Endodermal cell (in vitro differentiated cells): ENCODE measurements around the gene TRERF1. TPM values are rescaled to one million over a fixed set of nuclear protein-coding genes. Genes with fewer than 3 reads are reported as not detected.

ENCODE experiments used
- DNase-seq: peaks from one replicate; pipeline ENCODE4 v3.0.0-alpha.2; 2017
- H3K27ac ChIP-seq: 2 replicates; pipeline ENCODE4 v1.5.1; 2013; ENCODE audit warnings: mild to moderate bottlenecking, low read depth, low read length, moderate library complexity
- H3K27me3 ChIP-seq: 2 replicates; pipeline ENCODE4 v1.6.1; 2013; ENCODE audit warnings: mild to moderate bottlenecking, low read length, moderate library complexity; ENCODE audit not compliant: insufficient read depth, control insufficient read depth, poor library complexity, severe bottlenecking
- H3K36me3 ChIP-seq: 2 replicates; pipeline ENCODE4 v1.7.0; 2013; ENCODE audit warnings: mild to moderate bottlenecking, low read length, moderate library complexity; ENCODE audit not compliant: control insufficient read depth, insufficient read depth
- H3K4me1 ChIP-seq: one replicate; pipeline ENCODE4 v1.7.0; 2013; ENCODE audit warnings: low read length; ENCODE audit not compliant: control insufficient read depth, insufficient read depth
- H3K4me3 ChIP-seq: 2 replicates; pipeline ENCODE4 v1.5.1; 2013; ENCODE audit warnings: mild to moderate bottlenecking, low read length, moderate library complexity
- H3K9ac ChIP-seq: 2 replicates; pipeline ENCODE4 v1.6.1; 2013; ENCODE audit warnings: mild to moderate bottlenecking, low read length, moderate library complexity; ENCODE audit not compliant: poor library complexity, severe bottlenecking; ENCODE audit errors: extremely low read depth
- H3K9me3 ChIP-seq: 2 replicates; pipeline ENCODE4 v1.6.1; 2013; ENCODE audit warnings: mild to moderate bottlenecking, low read length, moderate library complexity; ENCODE audit not compliant: control insufficient read depth
- H3K27ac Mint-ChIP-seq: 2 replicates; pipeline ENCODE4 v1.8.0; 2020; ENCODE audit warnings: mixed read lengths
- H3K27me3 Mint-ChIP-seq: 2 replicates; pipeline ENCODE4 v1.8.0; 2021; ENCODE audit warnings: mild to moderate bottlenecking, mixed read lengths; ENCODE audit not compliant: insufficient read depth
- H3K36me3 Mint-ChIP-seq: 2 replicates; pipeline ENCODE4 v1.8.0; 2020; ENCODE audit warnings: low read depth, mixed read lengths
- H3K4me1 Mint-ChIP-seq: 2 replicates; pipeline ENCODE4 v1.8.0; 2020; ENCODE audit warnings: mixed read lengths
- H3K4me3 Mint-ChIP-seq: 2 replicates; pipeline ENCODE4 v1.8.0; 2020; ENCODE audit warnings: mild to moderate bottlenecking, moderate library complexity, mixed read lengths
- H3K9me3 Mint-ChIP-seq: 2 replicates; pipeline ENCODE4 v1.8.0; 2020; ENCODE audit warnings: mild to moderate bottlenecking, mixed read lengths
- WGBS, 2 experiments: methylation state at CpG; one replicate each; pipeline versions ENCODE4 v1.1.5 to v1.1.7; 2013; ENCODE audit warnings: missing lambda C conversion rate in 2 of 2, mixed read lengths in 1 of 2; ENCODE audit not compliant: insufficient coverage in 1 of 2, insufficient read length in 1 of 2; 5-methylcytosine and 5-hydroxymethylcytosine counted together
- total RNA-seq, 2 donors: library from RNA; stranded (reverse); fragmentation: NEBNext Ultra II Directional in 1 of 2; extraction: Animal tissue kit (Norgen Biotek cat#: 25700) in 1 of 2; gene quantifications; 2 replicates in 1 of 2; 3 replicates in 1 of 2; pipeline ENCODE4 v1.2.1, GENCODE V29; 2021
- TF ChIP-seq, protein P1 (sequence below): fragments of 200-600 bp; sonication (generic); conservative IDR thresholded peaks from 2 replicates; pipeline ENCODE4 v1.5.0; 2021; ENCODE audit warnings: antibody characterized with exemption, mild to moderate bottlenecking

TRERF1 gene
- total RNA-seq, 2 donors from 2014 or later, result 4.7 to 5.3 TPM

DNA sequence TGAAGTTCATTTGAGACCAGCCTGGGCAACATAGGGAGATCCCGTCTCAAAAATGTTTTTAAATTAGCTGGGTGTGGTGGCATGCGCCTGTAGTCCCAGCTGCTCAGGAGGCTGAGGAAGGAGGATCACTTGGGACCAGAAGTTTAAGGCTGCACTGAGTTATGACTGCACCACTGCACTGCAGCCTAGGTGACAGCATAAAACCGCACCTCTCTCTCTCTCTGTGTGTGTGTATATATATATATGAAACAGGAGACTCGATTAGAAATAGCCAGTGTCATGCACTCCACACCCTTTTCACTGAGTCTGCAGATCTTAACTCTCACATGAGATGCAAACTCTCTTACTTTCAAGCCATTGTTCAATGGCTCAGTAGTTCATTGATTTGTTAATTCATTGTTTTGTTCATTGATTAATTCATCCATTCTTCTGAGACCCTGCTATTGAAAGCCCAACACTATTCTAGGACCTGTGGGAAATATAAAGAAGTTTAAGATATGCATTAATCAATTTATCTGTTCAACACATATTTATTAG is 181.7 kb downstream of the TRERF1 start:
- Histone ChIP-seq H3K9ac (no peak overlapping the region), H3K27ac (no peak overlapping the region), H3K27me3 (no peaks in the 10 kb centered on the region), H3K36me3 (no peaks in the 10 kb centered on the region), H3K4me1 (peaks cover 3% of the 10 kb centered on the region), H3K9me3 (no peaks in the 10 kb centered on the region), H3K4me3 (no peak overlapping the region)
- TF ChIP-seq, protein P1, sequence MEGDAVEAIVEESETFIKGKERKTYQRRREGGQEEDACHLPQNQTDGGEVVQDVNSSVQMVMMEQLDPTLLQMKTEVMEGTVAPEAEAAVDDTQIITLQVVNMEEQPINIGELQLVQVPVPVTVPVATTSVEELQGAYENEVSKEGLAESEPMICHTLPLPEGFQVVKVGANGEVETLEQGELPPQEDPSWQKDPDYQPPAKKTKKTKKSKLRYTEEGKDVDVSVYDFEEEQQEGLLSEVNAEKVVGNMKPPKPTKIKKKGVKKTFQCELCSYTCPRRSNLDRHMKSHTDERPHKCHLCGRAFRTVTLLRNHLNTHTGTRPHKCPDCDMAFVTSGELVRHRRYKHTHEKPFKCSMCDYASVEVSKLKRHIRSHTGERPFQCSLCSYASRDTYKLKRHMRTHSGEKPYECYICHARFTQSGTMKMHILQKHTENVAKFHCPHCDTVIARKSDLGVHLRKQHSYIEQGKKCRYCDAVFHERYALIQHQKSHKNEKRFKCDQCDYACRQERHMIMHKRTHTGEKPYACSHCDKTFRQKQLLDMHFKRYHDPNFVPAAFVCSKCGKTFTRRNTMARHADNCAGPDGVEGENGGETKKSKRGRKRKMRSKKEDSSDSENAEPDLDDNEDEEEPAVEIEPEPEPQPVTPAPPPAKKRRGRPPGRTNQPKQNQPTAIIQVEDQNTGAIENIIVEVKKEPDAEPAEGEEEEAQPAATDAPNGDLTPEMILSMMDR, result no peak
- Mint-ChIP-seq H3K27ac (no peak overlapping the region), H3K9me3 (no peaks in the 10 kb centered on the region), H3K27me3 (no peaks in the 10 kb centered on the region), H3K36me3 (no peaks in the 10 kb centered on the region), H3K4me3 (no peak overlapping the region), H3K4me1 (peaks cover 5% of the 10 kb centered on the region)
- DNase-seq, result no peak
- WGBS, 2 experiments, result 91 to 94% methylated on average over 2 to 4 of the region's 4 CpGs

DNA sequence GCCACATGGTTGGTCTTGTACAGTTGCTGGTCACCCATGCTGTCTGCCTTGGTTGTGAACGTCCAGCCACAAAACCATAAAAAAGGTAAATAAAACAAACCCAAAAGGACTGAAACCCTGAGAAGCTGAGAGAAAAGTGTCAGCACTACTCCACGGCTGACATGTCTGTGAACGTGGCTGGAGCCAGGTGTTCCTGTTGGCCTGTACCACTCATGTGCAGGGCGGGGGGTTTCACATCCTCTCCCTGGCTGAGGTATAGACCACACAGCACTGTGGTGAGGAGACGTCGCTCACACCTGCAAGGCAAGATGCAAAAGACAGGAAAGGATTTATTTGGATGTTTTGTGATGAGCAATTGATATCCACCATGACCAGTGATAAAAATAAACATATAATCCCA is 182.2 kb downstream of the TRERF1 start:
- WGBS, 2 experiments, result 89 to 92% methylated on average over 4 to 6 of the region's 6 CpGs
- no peaks in the 10 kb centered on the region for H3K9me3 Mint-ChIP-seq

DNA sequence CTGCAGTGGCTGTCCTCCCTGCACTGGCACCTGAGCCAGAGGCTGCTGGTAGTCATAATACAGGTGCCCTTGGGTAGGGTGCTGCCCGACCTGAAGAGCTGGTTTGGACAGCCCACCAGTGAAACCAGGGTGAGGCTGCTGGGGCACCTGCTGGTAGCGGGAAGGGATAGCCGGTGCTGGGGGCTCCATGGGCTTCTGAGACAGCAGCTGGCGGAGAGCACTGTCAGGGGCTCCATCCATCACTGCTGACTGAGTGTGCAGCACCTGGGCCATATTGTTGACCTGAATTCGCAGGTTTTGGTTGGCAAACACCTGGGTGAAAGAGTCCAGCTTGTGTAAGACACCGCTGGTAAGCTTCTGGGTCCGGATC is 182.9 kb downstream of the TRERF1 start:
- DNase-seq, result no peak
- Histone ChIP-seq H3K9ac (no peak overlapping the region), H3K36me3 (no peaks in the 10 kb centered on the region), H3K27ac (no peak overlapping the region), H3K9me3 (no peaks in the 10 kb centered on the region), H3K27me3 (no peaks in the 10 kb centered on the region), H3K4me3 (no peak overlapping the region), H3K4me1 (no peaks in the 10 kb centered on the region)
- WGBS, 2 experiments, result 92 to 93% methylated on average over 5 to 7 of the region's 7 CpGs
- TF ChIP-seq, protein P1, result no peak
- Mint-ChIP-seq H3K9me3 (no peaks in the 10 kb centered on the region), H3K36me3 (no peaks in the 10 kb centered on the region), H3K4me3 (no peak overlapping the region), H3K27me3 (no peaks in the 10 kb centered on the region), H3K27ac (no peak overlapping the region), H3K4me1 (peaks cover 4% of the 10 kb centered on the region)

More for the DNA sequence above, 182.2 kb downstream of the TRERF1 start:
- Histone ChIP-seq H3K4me3 (no peak overlapping the region), H3K27ac (no peak overlapping the region), H3K4me1 (peaks cover 3% of the 10 kb centered on the region), H3K36me3 (no peaks in the 10 kb centered on the region), H3K9me3 (no peaks in the 10 kb centered on the region), H3K27me3 (no peaks in the 10 kb centered on the region), H3K9ac (no peak overlapping the region)
- Mint-ChIP-seq H3K36me3 (no peaks in the 10 kb centered on the region), H3K27ac (no peak overlapping the region), H3K4me1 (peaks cover 5% of the 10 kb centered on the region), H3K4me3 (no peak overlapping the region), H3K27me3 (no peaks in the 10 kb centered on the region)
- no peak for DNase-seq
- TF ChIP-seq, protein P1, result no peak
